ENCODE data around the gene CDH23. TPM values are rescaled to one million over a fixed set of nuclear protein-coding genes. Genes with fewer than 3 reads are reported as not detected.

Gene CDH23
- total RNA-seq, 2 donors from 2014 or later: 3.9 to 74.8 TPM

GRCh38 chr10:71750124-71750841, 353.6 kb downstream of the CDH23 start:
- no peak for TF ChIP-seq POLR2A (IDR thresholded peaks at IDR 0.05)
- TF ChIP-seq CTCF (IDR thresholded peaks at IDR 0.05): no peak
- TF ChIP-seq POLR2AphosphoS5 (IDR thresholded peaks at IDR 0.05): no peak
- H3K27ac ChIP-seq: no peak overlapping the region
- H3K27me3 ChIP-seq (replicated peaks; ENCODE audit: insufficient read depth): no peaks in the 10 kb centered on the region
- no peaks in the 10 kb centered on the region for H3K36me3 ChIP-seq
- DNase-seq (ENCODE audit: low spot score): no peak
- 84% methylated on average over 14 of the region's 15 CpGs for WGBS
- H3K9me3 ChIP-seq: no peaks in the 10 kb centered on the region
- no peak overlapping the region for H3K4me3 ChIP-seq
- H3K4me1 ChIP-seq (replicated peaks): no peaks in the 10 kb centered on the region
- intact Hi-C loops (cut with DNase I): no loop called here

- Histone ChIP-seq H3K27me3 (replicated peaks; ENCODE audit: insufficient read depth) (no peaks in the 10 kb centered on the region), H3K4me1 (replicated peaks) (no peaks in the 10 kb centered on the region), H3K27ac (no peak overlapping the region), H3K4me3 (no peak overlapping the region), H3K36me3 (no peaks in the 10 kb centered on the region), H3K9me3 (no peaks in the 10 kb centered on the region)
- TF ChIP-seq POLR2A (IDR thresholded peaks at IDR 0.05): no peak
- no peak for TF ChIP-seq POLR2AphosphoS5 (IDR thresholded peaks at IDR 0.05)
- no peak for TF ChIP-seq CTCF (IDR thresholded peaks at IDR 0.05)
- WGBS: 89% methylated on average over 2 of the region's 5 CpGs
- no peak for DNase-seq (ENCODE audit: low spot score)
- intact Hi-C loops (cut with DNase I): no loop called here
Measured at GRCh38 chr10:71750986-71751385, 354.3 kb downstream of the CDH23 start.

- TF ChIP-seq POLR2AphosphoS5 (IDR thresholded peaks at IDR 0.05) (no peak), CTCF (IDR thresholded peaks at IDR 0.05) (no peak), POLR2A (IDR thresholded peaks at IDR 0.05) (no peak)
- WGBS: 82% methylated on average over 14 of the region's 14 CpGs
- intact Hi-C loops (cut with DNase I): no loop called here
- no peaks in the 10 kb centered on the region for H3K36me3 ChIP-seq
- H3K27me3 ChIP-seq (replicated peaks; ENCODE audit: insufficient read depth): no peaks in the 10 kb centered on the region
- no peak for DNase-seq (ENCODE audit: low spot score)
- H3K4me3 ChIP-seq: no peak overlapping the region
- no peaks in the 10 kb centered on the region for H3K4me1 ChIP-seq (replicated peaks)
- no peaks in the 10 kb centered on the region for H3K9me3 ChIP-seq
- no peak overlapping the region for H3K27ac ChIP-seq
Measured at GRCh38 chr10:71751515-71752224, 354.9 kb downstream of the CDH23 start.

GRCh38 chr10:71752391-71753090, 355.8 kb downstream of the CDH23 start:
- H3K4me1 ChIP-seq (replicated peaks): no peaks in the 10 kb centered on the region
- no peak overlapping the region for H3K27ac ChIP-seq
- TF ChIP-seq POLR2AphosphoS5 (IDR thresholded peaks at IDR 0.05) (no peak), CTCF (IDR thresholded peaks at IDR 0.05) (no peak), POLR2A (IDR thresholded peaks at IDR 0.05) (no peak)
- intact Hi-C loops (cut with DNase I): no loop called here
- DNase-seq (ENCODE audit: low spot score): no peak
- WGBS: 72% methylated on average over 8 of the region's 8 CpGs
- H3K9me3 ChIP-seq: no peaks in the 10 kb centered on the region
- no peaks in the 10 kb centered on the region for H3K27me3 ChIP-seq (replicated peaks; ENCODE audit: insufficient read depth)
- H3K36me3 ChIP-seq: no peaks in the 10 kb centered on the region
- H3K4me3 ChIP-seq: no peak overlapping the region
